Endometrial microvascular endothelial cells (primary cell): ENCODE measurements around the gene FGR. TPM values are rescaled to one million over a fixed set of nuclear protein-coding genes. Genes with fewer than 3 reads are reported as not detected.

ENCODE experiments used
- in situ Hi-C: cut with HindIII; loops from 2 replicates; pipeline ENCODE4 v1.10.0; 2017; ENCODE audit warnings: low sequenced_read_pairs, low pct_unique_long_range_greater_than_20kb; ENCODE audit errors: inconsistent ontology term
- total RNA-seq: library from RNA; depleted of rRNA; stranded (reverse); fragments of >200 nt; gene quantifications from one replicate; pipeline ENCODE4 v1.2.3, GENCODE V29; 2015; ENCODE audit errors: inconsistent ontology term

The FGR gene
- total RNA-seq, 1 donor from 2014 or later = not detected

GRCh38 chr1:27604579-27605299 lies 30.2 kb downstream of the FGR start:
- in situ Hi-C loops = no loop called here

- in situ Hi-C loops = no loop called here
Observed at GRCh38 chr1:27603681-27604578, 31.1 kb downstream of the FGR start, which contains the start of gene AHDC1. TSS of gene AHDC1 (minus strand) at chr1:27604144. CDS start at chr1:27552115, 52,029 bp downstream.

GRCh38 chr1:27603309-27603680 lies 31.7 kb downstream of the FGR start:
- in situ Hi-C loops = no loop called here

GRCh38 chr1:27602462-27603308 lies 32.3 kb downstream of the FGR start:
- in situ Hi-C loops = no loop called here

GRCh38 chr1:27601771-27602461 lies 33.1 kb downstream of the FGR start:
- in situ Hi-C loops = no loop called here

GRCh38 chr1:27601321-27601770 lies 33.6 kb downstream of the FGR start:
- in situ Hi-C loops = no loop called here

GRCh38 chr1:27600498-27601175 lies 34.3 kb downstream of the FGR start:
- in situ Hi-C loops = no loop called here

- in situ Hi-C loops = loop anchor here (25.0 kb wide), 1 partner anchor 188 kb away; no protein-coding TSS in a partner anchor
Observed at GRCh38 chr1:27599605-27600497, 35.1 kb downstream of the FGR start.

- in situ Hi-C loops = loop anchor here (25.0 kb wide), 1 partner anchor 187 kb away; no protein-coding TSS in a partner anchor
Observed at GRCh38 chr1:27598902-27599528, 36.0 kb downstream of the FGR start.

GRCh38 chr1:27598295-27598687 lies 36.7 kb downstream of the FGR start:
- in situ Hi-C loops = loop anchor here (25.0 kb wide), 1 partner anchor 186 kb away; no protein-coding TSS in a partner anchor

GRCh38 chr1:27597516-27598294 lies 37.3 kb downstream of the FGR start:
- in situ Hi-C loops = loop anchor here (25.0 kb wide), 1 partner anchor 185 kb away; no protein-coding TSS in a partner anchor

GRCh38 chr1:27596986-27597385 lies 38.0 kb downstream of the FGR start:
- in situ Hi-C loops = loop anchor here (25.0 kb wide), 1 partner anchor 185 kb away; no protein-coding TSS in a partner anchor

- in situ Hi-C loops = loop anchor here (25.0 kb wide), 1 partner anchor 184 kb away; no protein-coding TSS in a partner anchor
Observed at GRCh38 chr1:27596261-27596660, 38.7 kb downstream of the FGR start.

GRCh38 chr1:27595597-27595996 lies 39.4 kb downstream of the FGR start:
- in situ Hi-C loops = loop anchor here (25.0 kb wide), 1 partner anchor 183 kb away; no protein-coding TSS in a partner anchor
